GM12874 (cell line): ENCODE results near the gene WNK2.

Experiments
- TF ChIP-seq, protein P1 (sequence below): IDR thresholded peaks from 2 replicates; pipeline ENCODE4 v1.5.1; 2011; ENCODE audit warnings: low read depth, mild to moderate bottlenecking, control low read depth, low read length, moderate library complexity; ENCODE audit not compliant: insufficient read depth

Gene WNK2

DNA sequence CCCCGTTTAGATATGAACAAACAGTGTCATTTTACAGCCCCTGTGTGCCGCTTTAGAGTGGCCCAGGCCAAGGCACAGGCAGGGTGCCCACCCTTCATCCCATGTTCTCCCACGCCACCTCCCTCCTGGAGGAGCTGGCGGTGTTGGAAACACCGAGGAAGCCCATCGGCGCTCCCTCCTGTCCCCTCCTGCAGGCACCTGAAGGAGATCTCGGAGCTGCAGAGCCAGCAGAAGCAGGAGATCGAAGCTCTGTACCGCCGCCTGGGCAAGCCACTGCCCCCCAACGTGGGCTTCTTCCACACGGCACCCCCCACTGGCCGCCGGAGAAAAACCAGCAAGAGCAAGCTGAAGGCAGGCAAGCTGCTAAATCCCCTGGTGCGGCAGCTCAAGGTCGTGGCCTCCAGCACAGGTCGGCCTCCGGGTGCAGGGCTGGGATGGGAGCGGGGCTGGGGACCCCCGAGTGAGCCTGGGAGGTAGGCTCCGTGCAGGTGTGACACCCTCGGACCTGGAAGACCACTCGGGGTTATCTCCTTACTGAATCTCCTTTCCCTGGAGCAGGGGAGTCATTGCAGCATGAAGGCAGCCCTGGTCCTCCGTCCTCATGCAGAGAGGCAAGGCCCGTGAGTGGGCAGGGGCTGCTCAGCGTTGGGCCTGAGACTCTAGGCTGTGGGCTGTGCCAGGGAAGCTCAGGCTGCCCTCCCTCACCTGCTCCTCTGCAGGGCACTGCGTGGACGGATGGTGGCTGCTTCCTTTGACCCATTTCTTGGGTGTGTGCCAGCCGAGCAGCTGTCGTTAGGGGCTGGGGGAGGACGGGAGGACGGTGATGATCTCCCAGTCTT, 113.9 kb downstream of the WNK2 start:
- TF ChIP-seq, protein P1, sequence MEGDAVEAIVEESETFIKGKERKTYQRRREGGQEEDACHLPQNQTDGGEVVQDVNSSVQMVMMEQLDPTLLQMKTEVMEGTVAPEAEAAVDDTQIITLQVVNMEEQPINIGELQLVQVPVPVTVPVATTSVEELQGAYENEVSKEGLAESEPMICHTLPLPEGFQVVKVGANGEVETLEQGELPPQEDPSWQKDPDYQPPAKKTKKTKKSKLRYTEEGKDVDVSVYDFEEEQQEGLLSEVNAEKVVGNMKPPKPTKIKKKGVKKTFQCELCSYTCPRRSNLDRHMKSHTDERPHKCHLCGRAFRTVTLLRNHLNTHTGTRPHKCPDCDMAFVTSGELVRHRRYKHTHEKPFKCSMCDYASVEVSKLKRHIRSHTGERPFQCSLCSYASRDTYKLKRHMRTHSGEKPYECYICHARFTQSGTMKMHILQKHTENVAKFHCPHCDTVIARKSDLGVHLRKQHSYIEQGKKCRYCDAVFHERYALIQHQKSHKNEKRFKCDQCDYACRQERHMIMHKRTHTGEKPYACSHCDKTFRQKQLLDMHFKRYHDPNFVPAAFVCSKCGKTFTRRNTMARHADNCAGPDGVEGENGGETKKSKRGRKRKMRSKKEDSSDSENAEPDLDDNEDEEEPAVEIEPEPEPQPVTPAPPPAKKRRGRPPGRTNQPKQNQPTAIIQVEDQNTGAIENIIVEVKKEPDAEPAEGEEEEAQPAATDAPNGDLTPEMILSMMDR: no peak

DNA sequence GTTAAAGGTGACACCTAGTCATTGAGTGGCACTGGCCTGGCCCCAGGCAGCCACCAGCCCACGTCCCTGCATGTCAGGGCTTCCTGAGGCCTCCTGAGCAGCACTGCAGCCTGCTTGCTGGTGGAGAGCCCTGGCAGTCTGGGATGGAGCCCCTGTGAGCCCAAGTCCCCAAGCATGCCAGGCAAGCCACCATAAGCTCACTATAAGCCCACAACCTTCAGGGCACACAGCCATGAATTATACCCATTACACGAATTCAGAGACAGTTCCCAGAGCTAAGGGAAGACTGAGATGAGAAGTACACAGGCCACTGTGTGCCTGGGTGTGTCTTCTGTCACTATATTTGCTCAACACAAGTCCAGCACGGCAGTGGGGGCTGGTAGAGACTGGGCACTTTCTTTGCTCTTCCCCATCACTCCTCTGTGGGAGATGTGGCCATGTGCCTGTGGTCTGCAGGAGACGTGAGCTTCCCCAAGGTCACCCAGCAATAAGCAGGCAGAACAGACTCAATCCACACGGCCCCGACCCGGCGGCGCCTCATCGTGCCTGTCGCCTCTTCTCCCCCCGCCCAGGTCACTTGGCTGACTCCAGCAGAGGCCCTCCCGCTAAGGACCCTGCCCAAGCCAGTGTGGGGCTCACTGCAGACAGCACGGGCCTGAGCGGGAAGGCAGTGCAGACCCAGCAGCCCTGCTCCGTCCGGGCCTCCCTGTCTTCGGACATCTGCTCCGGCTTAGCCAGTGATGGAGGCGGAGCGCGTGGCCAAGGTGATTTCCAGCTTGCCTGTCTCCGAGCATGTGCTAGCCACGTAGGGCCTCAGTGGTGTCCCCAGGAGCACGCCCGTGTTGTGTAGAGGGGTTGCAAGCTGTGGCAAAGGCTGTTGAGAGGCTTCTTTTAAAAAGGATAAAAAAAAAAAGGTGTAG, 114.8 kb downstream of the WNK2 start:
- TF ChIP-seq, protein P1: no peak

- TF ChIP-seq, protein P1: no peak
These were observed 115.7 kb downstream of the WNK2 start for GRCh38 chr9:93299418-93300174.

GRCh38 chr9:93300175-93300572, 116.2 kb downstream of the WNK2 start:
- TF ChIP-seq, protein P1: no peak

- TF ChIP-seq, protein P1: no peak
These were observed 116.7 kb downstream of the WNK2 start for GRCh38 chr9:93300585-93301081.

- TF ChIP-seq, protein P1: no peak
These were observed 117.4 kb downstream of the WNK2 start for GRCh38 chr9:93301291-93301811.
